K562 (cell line): ENCODE results near the gene MBOAT7.

Source experiments
- BCL6 ChIP-seq: fragments of 250-450 bp; sonication (Bioruptor Pico); IDR thresholded peaks from 2 replicates; pipeline ENCODE4 v1.4.0; 2020
- CTCF ChIP-seq, 3 experiments: IDR thresholded peaks in 2 of 3; conservative IDR thresholded peaks in 1 of 3; 2 replicates each; pipeline ENCODE4 v1.5.1; 2011 to 2012; ENCODE audit warnings: low read length in 3 of 3, mild to moderate bottlenecking in 3 of 3, control low read depth in 2 of 3, improper control_type of control experiment in 1 of 3, inconsistent platforms in 1 of 3, low read depth in 1 of 3, mixed read lengths in 1 of 3, moderate library complexity in 1 of 3; ENCODE audit not compliant: insufficient read depth in 2 of 3
- FOXK1 ChIP-seq: sonication (generic); formaldehyde crosslinking; IDR thresholded peaks from 2 replicates; pipeline ENCODE4 v1.8.0; 2022; ENCODE audit warnings: missing genetic modification reagents, mild to moderate bottlenecking, borderline replicate concordance
- HSF4 ChIP-seq: fragments of 250-450 bp; sonication (Bioruptor Pico); IDR thresholded peaks from 2 replicates; pipeline ENCODE4 v2.1.2; 2022; ENCODE audit warnings: mild to moderate bottlenecking, moderate library complexity, borderline replicate concordance
- MAX ChIP-seq: sonication (generic); formaldehyde crosslinking; IDR thresholded peaks from 2 replicates; pipeline ENCODE4 v1.9.0; 2022; ENCODE audit warnings: mild to moderate bottlenecking, missing genetic modification reagents
- PHF21A ChIP-seq: fragments of 450-650 bp; IDR thresholded peaks from 2 replicates; pipeline ENCODE4 v1.6.1; 2017; ENCODE audit warnings: low read depth, borderline replicate concordance
- POLR2A ChIP-seq: fragments of 450-650 bp; conservative IDR thresholded peaks from 2 replicates; pipeline ENCODE4 v1.6.1; 2016
- POLR2AphosphoS5 ChIP-seq: IDR thresholded peaks from 2 replicates; pipeline ENCODE4 v1.6.1; 2011; ENCODE audit warnings: mild to moderate bottlenecking, low read depth, low read length, moderate library complexity; ENCODE audit not compliant: control insufficient read depth, insufficient read depth
- TFAP4 ChIP-seq: sonication (generic); formaldehyde crosslinking; IDR thresholded peaks from 2 replicates; pipeline ENCODE4 v1.8.0; 2022; ENCODE audit warnings: missing genetic modification reagents, mild to moderate bottlenecking, moderate library complexity, borderline replicate concordance
- ZBTB26 ChIP-seq: fragments of 450-650 bp; formaldehyde crosslinking; IDR thresholded peaks from 2 replicates; pipeline ENCODE4 v1.4.0; 2022; ENCODE audit warnings: missing genetic modification characterization
- ZBTB43 ChIP-seq: sonication (generic); formaldehyde crosslinking; IDR thresholded peaks from 2 replicates; pipeline ENCODE4 v1.8.0; 2023; ENCODE audit warnings: mild to moderate bottlenecking, missing genetic modification reagents

GRCh38 chr19:54178581-54179261 lies 10.7 kb downstream of the MBOAT7 start:
- TF ChIP-seq POLR2AphosphoS5 (no peak), HSF4 (CRISPR knock-in tag) (no peak), ZBTB43 (CRISPR knock-in tag) (no peak), FOXK1 (CRISPR knock-in tag) (no peak), CTCF (IDR thresholded peaks at IDR 0.05 in 2 of 3, conservative IDR thresholded peaks at IDR 0.05 in 1 of 3; ENCODE audit: insufficient read depth in 2 of 3, low read depth in 1 of 3, low read length in 3 of 3) (no peak), BCL6 (no peak), POLR2A (no peak; the same call in 1 of the 2 replicates), MAX (CRISPR knock-in tag) (no peak), TFAP4 (CRISPR knock-in tag) (peak; percentile 13; the same call in 1 of the 2 replicates), PHF21A (no peak), ZBTB26 (CRISPR knock-in tag) (no peak)
